HEK293 (cell line): Measurements from ENCODE around the gene PIEZO1.
A peak's percentile ranks its signal among the peaks of the same experiment; 100 is the strongest.

Experiments used
- KLF1 ChIP-seq: fragments of 450-650 bp; formaldehyde crosslinking; IDR thresholded peaks from 2 replicates; pipeline ENCODE4 v1.5.1; 2016; ENCODE audit warnings: missing biosample characterization, missing genetic modification characterization
- SETDB1 ChIP-seq: IDR thresholded peaks from one replicate; pipeline ENCODE4 v1.6.1; 2017; ENCODE audit warnings: mild to moderate bottlenecking, low read length, moderate library complexity, mixed read lengths; ENCODE audit not compliant: insufficient read length
- YY2 ChIP-seq: fragments of 450-650 bp; formaldehyde crosslinking; IDR thresholded peaks from 2 replicates; pipeline ENCODE4 v1.5.1; 2016; ENCODE audit warnings: missing biosample characterization, missing genetic modification characterization
- ZBTB8A ChIP-seq: fragments of 450-650 bp; formaldehyde crosslinking; IDR thresholded peaks from 2 replicates; pipeline ENCODE4 v1.5.1; 2016; ENCODE audit warnings: missing biosample characterization, missing genetic modification characterization
- ZFHX2 ChIP-seq: fragments of 450-650 bp; formaldehyde crosslinking; conservative IDR thresholded peaks from 2 replicates; pipeline ENCODE4 v1.5.1; 2016; ENCODE audit warnings: missing biosample characterization, missing genetic modification characterization
- ZFP69B ChIP-seq: fragments of 450-650 bp; formaldehyde crosslinking; IDR thresholded peaks from 2 replicates; pipeline ENCODE4 v1.5.1; 2016; ENCODE audit warnings: missing biosample characterization, missing genetic modification characterization
- ZNF24 ChIP-seq: fragments of 450-650 bp; formaldehyde crosslinking; IDR thresholded peaks from 2 replicates; pipeline ENCODE4 v1.5.1; 2016; ENCODE audit warnings: missing biosample characterization, missing genetic modification characterization
- ZNF324 ChIP-seq: fragments of 450-650 bp; formaldehyde crosslinking; IDR thresholded peaks from 2 replicates; pipeline ENCODE4 v1.5.1; 2016; ENCODE audit warnings: missing biosample characterization, missing genetic modification characterization
- ZNF350 ChIP-seq: fragments of 450-650 bp; formaldehyde crosslinking; IDR thresholded peaks from 2 replicates; pipeline ENCODE4 v1.5.0; 2017; ENCODE audit warnings: missing biosample characterization, mild to moderate bottlenecking, missing genetic modification characterization
- ZNF433 ChIP-seq: fragments of 450-650 bp; formaldehyde crosslinking; IDR thresholded peaks from 2 replicates; pipeline ENCODE4 v1.5.1; 2016; ENCODE audit warnings: missing biosample characterization, missing genetic modification characterization, low read depth
- ZNF514 ChIP-seq: fragments of 450-650 bp; formaldehyde crosslinking; IDR thresholded peaks from 2 replicates; pipeline ENCODE4 v1.5.1; 2016; ENCODE audit warnings: missing biosample characterization, missing genetic modification characterization
- ZNF561 ChIP-seq: fragments of 450-650 bp; IDR thresholded peaks from 2 replicates; pipeline ENCODE4 v1.5.1; 2018; ENCODE audit warnings: missing biosample characterization, missing genetic modification characterization, borderline replicate concordance
- ZNF585B ChIP-seq: fragments of 450-650 bp; formaldehyde crosslinking; IDR thresholded peaks from 2 replicates; pipeline ENCODE4 v1.5.1; 2016; ENCODE audit warnings: missing biosample characterization, missing genetic modification characterization
- ZNF610 ChIP-seq: fragments of 450-650 bp; formaldehyde crosslinking; IDR thresholded peaks from 2 replicates; pipeline ENCODE4 v1.5.1; 2016; ENCODE audit warnings: missing biosample characterization, missing genetic modification characterization, borderline replicate concordance
- ZNF623 ChIP-seq: fragments of 450-650 bp; formaldehyde crosslinking; IDR thresholded peaks from 2 replicates; pipeline ENCODE4 v1.5.1; 2016; ENCODE audit warnings: missing biosample characterization, missing genetic modification characterization
- ZNF629 ChIP-seq: fragments of 450-650 bp; formaldehyde crosslinking; IDR thresholded peaks from 2 replicates; pipeline ENCODE4 v1.5.1; 2017; ENCODE audit warnings: missing biosample characterization, missing genetic modification characterization
- ZNF660 ChIP-seq: fragments of 450-650 bp; IDR thresholded peaks from 2 replicates; pipeline ENCODE4 v1.5.1; 2018; ENCODE audit warnings: missing biosample characterization, mild to moderate bottlenecking, missing genetic modification characterization
- ZNF677 ChIP-seq: fragments of 450-650 bp; IDR thresholded peaks from 2 replicates; pipeline ENCODE4 v1.5.0; 2018; ENCODE audit warnings: missing biosample characterization, mild to moderate bottlenecking, missing genetic modification characterization, moderate library complexity
- ZNF792 ChIP-seq: fragments of 450-650 bp; formaldehyde crosslinking; IDR thresholded peaks from 2 replicates; pipeline ENCODE4 v1.5.1; 2016; ENCODE audit warnings: missing biosample characterization, missing genetic modification characterization
- TF ChIP-seq, protein P1 (sequence below): fragments of 450-650 bp; formaldehyde crosslinking; IDR thresholded peaks from 2 replicates; pipeline ENCODE4 v1.5.1; 2016; ENCODE audit warnings: missing biosample characterization, missing genetic modification characterization
- TF ChIP-seq, protein P2 (sequence below): fragments of 450-650 bp; IDR thresholded peaks from 2 replicates; pipeline ENCODE4 v1.5.1; 2018; ENCODE audit warnings: missing biosample characterization, mild to moderate bottlenecking, missing genetic modification characterization
- TF ChIP-seq, protein P3 (sequence below): fragments of 450-650 bp; formaldehyde crosslinking; IDR thresholded peaks from 2 replicates; pipeline ENCODE4 v1.5.1; 2017; ENCODE audit warnings: missing biosample characterization, missing genetic modification characterization
- TF ChIP-seq, protein P4 (sequence below): fragments of 450-650 bp; formaldehyde crosslinking; IDR thresholded peaks from 2 replicates; pipeline ENCODE4 v1.5.1; 2016; ENCODE audit warnings: missing biosample characterization, missing genetic modification characterization
- TF ChIP-seq, protein P5 (sequence below): fragments of 450-650 bp; formaldehyde crosslinking; IDR thresholded peaks from 2 replicates; pipeline ENCODE4 v1.5.1; 2016; ENCODE audit warnings: missing biosample characterization, missing genetic modification characterization, borderline replicate concordance
- TF ChIP-seq, protein P6 (sequence below): fragments of 450-650 bp; formaldehyde crosslinking; optimal IDR thresholded peaks from 2 replicates; pipeline ENCODE3; 2016; ENCODE audit warnings: missing biosample characterization, mild to moderate bottlenecking, missing genetic modification characterization
- TF ChIP-seq, protein P7 (sequence below): fragments of 450-650 bp; formaldehyde crosslinking; IDR thresholded peaks from 2 replicates; pipeline ENCODE4 v1.5.1; 2016; ENCODE audit warnings: missing biosample characterization, missing genetic modification characterization

Gene PIEZO1

DNA sequence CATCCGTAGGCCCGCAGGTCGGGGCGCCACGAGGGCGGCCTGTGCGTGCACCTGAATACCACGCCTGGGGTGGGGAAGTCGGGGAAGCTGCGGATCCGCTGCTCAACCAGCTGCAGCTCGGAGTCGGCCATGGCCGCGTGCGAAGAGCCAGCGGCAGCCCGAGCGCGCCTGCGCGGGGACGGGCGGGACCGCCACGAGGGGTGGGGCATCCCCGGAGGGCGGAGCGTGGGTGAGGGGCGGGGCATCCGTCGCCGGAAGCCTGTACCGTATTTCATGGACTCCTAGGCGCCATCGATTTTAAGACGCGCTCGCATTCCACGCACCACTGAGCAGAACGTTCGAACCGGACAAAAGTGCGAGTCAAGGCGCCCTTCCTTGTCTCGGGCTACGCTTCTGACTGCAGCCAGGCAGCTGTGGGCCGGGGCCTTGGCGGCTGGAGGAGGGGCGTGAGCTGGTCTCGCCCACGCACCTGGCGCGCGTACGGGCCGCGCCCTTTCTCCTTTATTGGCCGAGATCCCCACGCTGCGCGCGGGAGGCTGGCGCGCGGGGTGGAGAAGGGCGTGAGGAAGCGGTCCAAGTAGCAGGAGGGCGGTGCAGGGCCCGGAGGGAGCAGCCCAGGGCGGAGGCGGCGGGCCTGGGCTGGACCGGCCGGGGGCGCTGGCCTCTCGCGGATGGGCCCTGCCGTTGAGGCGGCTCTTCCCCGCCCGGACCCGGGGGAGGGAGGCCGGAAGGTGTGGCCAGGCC lies 26.9 kb upstream of the PIEZO1 start, which contains the start of gene APRT (continued):
- TF ChIP-seq, protein P1, sequence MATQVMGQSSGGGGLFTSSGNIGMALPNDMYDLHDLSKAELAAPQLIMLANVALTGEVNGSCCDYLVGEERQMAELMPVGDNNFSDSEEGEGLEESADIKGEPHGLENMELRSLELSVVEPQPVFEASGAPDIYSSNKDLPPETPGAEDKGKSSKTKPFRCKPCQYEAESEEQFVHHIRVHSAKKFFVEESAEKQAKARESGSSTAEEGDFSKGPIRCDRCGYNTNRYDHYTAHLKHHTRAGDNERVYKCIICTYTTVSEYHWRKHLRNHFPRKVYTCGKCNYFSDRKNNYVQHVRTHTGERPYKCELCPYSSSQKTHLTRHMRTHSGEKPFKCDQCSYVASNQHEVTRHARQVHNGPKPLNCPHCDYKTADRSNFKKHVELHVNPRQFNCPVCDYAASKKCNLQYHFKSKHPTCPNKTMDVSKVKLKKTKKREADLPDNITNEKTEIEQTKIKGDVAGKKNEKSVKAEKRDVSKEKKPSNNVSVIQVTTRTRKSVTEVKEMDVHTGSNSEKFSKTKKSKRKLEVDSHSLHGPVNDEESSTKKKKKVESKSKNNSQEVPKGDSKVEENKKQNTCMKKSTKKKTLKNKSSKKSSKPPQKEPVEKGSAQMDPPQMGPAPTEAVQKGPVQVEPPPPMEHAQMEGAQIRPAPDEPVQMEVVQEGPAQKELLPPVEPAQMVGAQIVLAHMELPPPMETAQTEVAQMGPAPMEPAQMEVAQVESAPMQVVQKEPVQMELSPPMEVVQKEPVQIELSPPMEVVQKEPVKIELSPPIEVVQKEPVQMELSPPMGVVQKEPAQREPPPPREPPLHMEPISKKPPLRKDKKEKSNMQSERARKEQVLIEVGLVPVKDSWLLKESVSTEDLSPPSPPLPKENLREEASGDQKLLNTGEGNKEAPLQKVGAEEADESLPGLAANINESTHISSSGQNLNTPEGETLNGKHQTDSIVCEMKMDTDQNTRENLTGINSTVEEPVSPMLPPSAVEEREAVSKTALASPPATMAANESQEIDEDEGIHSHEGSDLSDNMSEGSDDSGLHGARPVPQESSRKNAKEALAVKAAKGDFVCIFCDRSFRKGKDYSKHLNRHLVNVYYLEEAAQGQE, result peak; percentile 41; the same call in 1 of the 2 replicates
- TF ChIP-seq ZNF24, result peak; percentile 50; the same call in 1 of the 2 replicates
- TF ChIP-seq ZNF350 (tag by site-specific recombination), result no peak
- no peak for TF ChIP-seq SETDB1
- TF ChIP-seq ZNF677 (tag by site-specific recombination), result no peak
- 0 out of 2 replicates have a peak, but pooled peaks have one; percentile 15 for TF ChIP-seq ZNF792 (tag by site-specific recombination)
- TF ChIP-seq, protein P2, sequence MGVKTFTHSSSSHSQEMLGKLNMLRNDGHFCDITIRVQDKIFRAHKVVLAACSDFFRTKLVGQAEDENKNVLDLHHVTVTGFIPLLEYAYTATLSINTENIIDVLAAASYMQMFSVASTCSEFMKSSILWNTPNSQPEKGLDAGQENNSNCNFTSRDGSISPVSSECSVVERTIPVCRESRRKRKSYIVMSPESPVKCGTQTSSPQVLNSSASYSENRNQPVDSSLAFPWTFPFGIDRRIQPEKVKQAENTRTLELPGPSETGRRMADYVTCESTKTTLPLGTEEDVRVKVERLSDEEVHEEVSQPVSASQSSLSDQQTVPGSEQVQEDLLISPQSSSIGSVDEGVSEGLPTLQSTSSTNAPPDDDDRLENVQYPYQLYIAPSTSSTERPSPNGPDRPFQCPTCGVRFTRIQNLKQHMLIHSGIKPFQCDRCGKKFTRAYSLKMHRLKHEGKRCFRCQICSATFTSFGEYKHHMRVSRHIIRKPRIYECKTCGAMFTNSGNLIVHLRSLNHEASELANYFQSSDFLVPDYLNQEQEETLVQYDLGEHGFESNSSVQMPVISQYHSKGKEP (tag by site-specific recombination), result no peak; the same call in 1 of the 2 replicates
- TF ChIP-seq ZNF433 (tag by site-specific recombination), result no peak
- TF ChIP-seq ZFHX2 (tag by site-specific recombination), result peak; percentile 98
- TF ChIP-seq ZNF585B (tag by site-specific recombination), result no peak
- no peak for TF ChIP-seq ZNF623
- peak; percentile 52; the same call in 1 of the 2 replicates for TF ChIP-seq ZFP69B (tag by site-specific recombination)
- TF ChIP-seq, protein P3, sequence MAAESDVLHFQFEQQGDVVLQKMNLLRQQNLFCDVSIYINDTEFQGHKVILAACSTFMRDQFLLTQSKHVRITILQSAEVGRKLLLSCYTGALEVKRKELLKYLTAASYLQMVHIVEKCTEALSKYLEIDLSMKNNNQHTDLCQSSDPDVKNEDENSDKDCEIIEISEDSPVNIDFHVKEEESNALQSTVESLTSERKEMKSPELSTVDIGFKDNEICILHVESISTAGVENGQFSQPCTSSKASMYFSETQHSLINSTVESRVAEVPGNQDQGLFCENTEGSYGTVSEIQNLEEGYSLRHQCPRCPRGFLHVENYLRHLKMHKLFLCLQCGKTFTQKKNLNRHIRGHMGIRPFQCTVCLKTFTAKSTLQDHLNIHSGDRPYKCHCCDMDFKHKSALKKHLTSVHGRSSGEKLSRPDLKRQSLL (tag by site-specific recombination), result no peak
- peak; percentile 99 for TF ChIP-seq KLF1 (tag by site-specific recombination)
- TF ChIP-seq ZBTB8A (tag by site-specific recombination), result peak; percentile 73
- peak; percentile 73; the same call in 1 of the 2 replicates for TF ChIP-seq ZNF660
- TF ChIP-seq, protein P4, sequence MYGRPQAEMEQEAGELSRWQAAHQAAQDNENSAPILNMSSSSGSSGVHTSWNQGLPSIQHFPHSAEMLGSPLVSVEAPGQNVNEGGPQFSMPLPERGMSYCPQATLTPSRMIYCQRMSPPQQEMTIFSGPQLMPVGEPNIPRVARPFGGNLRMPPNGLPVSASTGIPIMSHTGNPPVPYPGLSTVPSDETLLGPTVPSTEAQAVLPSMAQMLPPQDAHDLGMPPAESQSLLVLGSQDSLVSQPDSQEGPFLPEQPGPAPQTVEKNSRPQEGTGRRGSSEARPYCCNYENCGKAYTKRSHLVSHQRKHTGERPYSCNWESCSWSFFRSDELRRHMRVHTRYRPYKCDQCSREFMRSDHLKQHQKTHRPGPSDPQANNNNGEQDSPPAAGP, result peak; percentile 58
- peak; percentile 36; the same call in 1 of the 2 replicates for TF ChIP-seq YY2 (tag by site-specific recombination)
- 0 out of 2 replicates have a peak, but pooled peaks have one; percentile 34 for TF ChIP-seq ZNF561 (tag by site-specific recombination)
- TF ChIP-seq, protein P5, sequence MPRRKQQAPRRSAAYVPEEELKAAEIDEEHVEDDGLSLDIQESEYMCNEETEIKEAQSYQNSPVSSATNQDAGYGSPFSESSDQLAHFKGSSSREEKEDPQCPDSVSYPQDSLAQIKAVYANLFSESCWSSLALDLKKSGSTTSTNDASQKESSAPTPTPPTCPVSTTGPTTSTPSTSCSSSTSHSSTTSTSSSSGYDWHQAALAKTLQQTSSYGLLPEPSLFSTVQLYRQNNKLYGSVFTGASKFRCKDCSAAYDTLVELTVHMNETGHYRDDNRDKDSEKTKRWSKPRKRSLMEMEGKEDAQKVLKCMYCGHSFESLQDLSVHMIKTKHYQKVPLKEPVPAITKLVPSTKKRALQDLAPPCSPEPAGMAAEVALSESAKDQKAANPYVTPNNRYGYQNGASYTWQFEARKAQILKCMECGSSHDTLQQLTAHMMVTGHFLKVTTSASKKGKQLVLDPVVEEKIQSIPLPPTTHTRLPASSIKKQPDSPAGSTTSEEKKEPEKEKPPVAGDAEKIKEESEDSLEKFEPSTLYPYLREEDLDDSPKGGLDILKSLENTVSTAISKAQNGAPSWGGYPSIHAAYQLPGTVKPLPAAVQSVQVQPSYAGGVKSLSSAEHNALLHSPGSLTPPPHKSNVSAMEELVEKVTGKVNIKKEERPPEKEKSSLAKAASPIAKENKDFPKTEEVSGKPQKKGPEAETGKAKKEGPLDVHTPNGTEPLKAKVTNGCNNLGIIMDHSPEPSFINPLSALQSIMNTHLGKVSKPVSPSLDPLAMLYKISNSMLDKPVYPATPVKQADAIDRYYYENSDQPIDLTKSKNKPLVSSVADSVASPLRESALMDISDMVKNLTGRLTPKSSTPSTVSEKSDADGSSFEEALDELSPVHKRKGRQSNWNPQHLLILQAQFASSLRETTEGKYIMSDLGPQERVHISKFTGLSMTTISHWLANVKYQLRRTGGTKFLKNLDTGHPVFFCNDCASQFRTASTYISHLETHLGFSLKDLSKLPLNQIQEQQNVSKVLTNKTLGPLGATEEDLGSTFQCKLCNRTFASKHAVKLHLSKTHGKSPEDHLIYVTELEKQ (tag by site-specific recombination), result peak; percentile 18; the same call in 1 of the 2 replicates
- TF ChIP-seq, protein P6, sequence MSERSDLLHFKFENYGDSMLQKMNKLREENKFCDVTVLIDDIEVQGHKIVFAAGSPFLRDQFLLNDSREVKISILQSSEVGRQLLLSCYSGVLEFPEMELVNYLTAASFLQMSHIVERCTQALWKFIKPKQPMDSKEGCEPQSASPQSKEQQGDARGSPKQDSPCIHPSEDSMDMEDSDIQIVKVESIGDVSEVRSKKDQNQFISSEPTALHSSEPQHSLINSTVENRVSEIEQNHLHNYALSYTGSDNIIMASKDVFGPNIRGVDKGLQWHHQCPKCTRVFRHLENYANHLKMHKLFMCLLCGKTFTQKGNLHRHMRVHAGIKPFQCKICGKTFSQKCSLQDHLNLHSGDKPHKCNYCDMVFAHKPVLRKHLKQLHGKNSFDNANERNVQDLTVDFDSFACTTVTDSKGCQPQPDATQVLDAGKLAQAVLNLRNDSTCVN (tag by site-specific recombination), result peak; percentile 89
- peak; percentile 41; the same call in 1 of the 2 replicates for TF ChIP-seq ZNF629 (tag by site-specific recombination)
- 0 out of 2 replicates have a peak, but pooled peaks have one; percentile 47 for TF ChIP-seq ZNF324 (tag by site-specific recombination)
- TF ChIP-seq ZNF514 (tag by site-specific recombination), result no peak
- peak; percentile 71; the same call in 1 of the 2 replicates for TF ChIP-seq ZNF610
- TF ChIP-seq, protein P7, sequence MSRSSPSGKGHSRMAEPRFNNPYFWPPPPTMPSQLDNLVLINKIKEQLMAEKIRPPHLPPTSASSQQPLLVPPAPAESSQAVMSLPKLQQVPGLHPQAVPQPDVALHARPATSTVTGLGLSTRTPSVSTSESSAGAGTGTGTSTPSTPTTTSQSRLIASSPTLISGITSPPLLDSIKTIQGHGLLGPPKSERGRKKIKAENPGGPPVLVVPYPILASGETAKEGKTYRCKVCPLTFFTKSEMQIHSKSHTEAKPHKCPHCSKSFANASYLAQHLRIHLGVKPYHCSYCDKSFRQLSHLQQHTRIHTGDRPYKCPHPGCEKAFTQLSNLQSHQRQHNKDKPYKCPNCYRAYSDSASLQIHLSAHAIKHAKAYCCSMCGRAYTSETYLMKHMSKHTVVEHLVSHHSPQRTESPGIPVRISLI (tag by site-specific recombination), result no peak
